ENCODE data around the gene ROGDI. TPM values are rescaled to one million over a fixed set of nuclear protein-coding genes. Genes with fewer than 3 reads are reported as not detected.

Gene ROGDI
- total RNA-seq, 1 experiment from 2014 or later, result 36.4 TPM

GRCh38 chr16:4833584-4833983, 31.2 kb upstream of the ROGDI start:
- no peak for DNase-seq
- no peaks in the 10 kb centered on the region for H3K4me1 ChIP-seq (ENCODE audit: insufficient read depth, low read length)
- TF ChIP-seq CTCF (conservative IDR thresholded peaks at IDR 0.05), result no peak
- no peak overlapping the region for H3K27ac Mint-ChIP-seq
- H2BK15ac ChIP-seq (ENCODE audit: low read depth, low read length), result no peak overlapping the region
- peaks cover 3% of the 10 kb centered on the region; the same call in 1 of the 2 replicates for H3K79me2 ChIP-seq (ENCODE audit: insufficient read depth, low read length)
- H3K9ac ChIP-seq (ENCODE audit: extremely low read depth, insufficient read length, low read length), result no peak overlapping the region
- H4K91ac ChIP-seq (ENCODE audit: insufficient read length, low read depth, low read length), result no peak overlapping the region
- H4K20me1 ChIP-seq (ENCODE audit: control insufficient read depth, insufficient read depth, insufficient read length), result no peaks in the 10 kb centered on the region
- no peak overlapping the region for H2AFZ ChIP-seq (ENCODE audit: low read length)
- no peak overlapping the region for H3K4ac ChIP-seq (ENCODE audit: low read depth, low read length)
- H2BK5ac ChIP-seq (ENCODE audit: insufficient read length, low read length), result no peak overlapping the region
- H3K23ac ChIP-seq (ENCODE audit: insufficient read length, low read depth, low read length), result no peak overlapping the region
- no peaks in the 10 kb centered on the region for H3K9me3 ChIP-seq (ENCODE audit: control insufficient read depth, low read depth, low read length)
- H3K36me3 Mint-ChIP-seq (ENCODE audit: insufficient read depth in 1 of 3, low read depth in 3 of 3), result peaks cover 25 to 69% (median 55%) of the 10 kb centered on the region in 3 experiments; a peak in 6 of 7 replicates
- no peak overlapping the region for H3T11ph ChIP-seq (ENCODE audit: low read length)
- no peak overlapping the region for H2BK120ac ChIP-seq (ENCODE audit: low read depth, low read length, poor library complexity, severe bottlenecking)
- no peak overlapping the region for H3K27ac ChIP-seq (ENCODE audit: insufficient read length, low read depth, low read length)
- no peaks in the 10 kb centered on the region for H3K4me1 Mint-ChIP-seq
- no peak overlapping the region for H2BK12ac ChIP-seq (ENCODE audit: insufficient read length, low read depth, low read length)
- H3K9me3 Mint-ChIP-seq, result no peaks in the 10 kb centered on the region
- H4K8ac ChIP-seq (replicated peaks; ENCODE audit: insufficient read length, low read depth, low read length), result no peak overlapping the region
- no peak overlapping the region for H3K4me3 Mint-ChIP-seq
- no peak overlapping the region for H4K5ac ChIP-seq (ENCODE audit: insufficient read length, low read depth, low read length)
- no peak overlapping the region for H2BK20ac ChIP-seq (ENCODE audit: low read depth, low read length, poor library complexity, severe bottlenecking)
- H3K79me1 ChIP-seq (ENCODE audit: insufficient read depth, low read depth, low read length, poor library complexity, severe bottlenecking), result no peaks in the 10 kb centered on the region
- no peak overlapping the region for H2AK5ac ChIP-seq (ENCODE audit: insufficient read length, low read length)
- WGBS (ENCODE audit: extremely low coverage, insufficient read length, low lambda C conversion rate), result no CpG with 5 or more reads among the region's 1 CpG
- H3K4me2 ChIP-seq (ENCODE audit: insufficient read depth, insufficient read length, low read length), result no peak overlapping the region
- no peak overlapping the region for H3K18ac ChIP-seq (ENCODE audit: insufficient read length, low read depth, low read length)
- no peak overlapping the region for H3K14ac ChIP-seq (ENCODE audit: insufficient read depth, low read length)
- H3K27me3 ChIP-seq (ENCODE audit: insufficient read depth, low read length), result no peaks in the 10 kb centered on the region
- no peak overlapping the region for H3K56ac ChIP-seq (ENCODE audit: insufficient read length, low read depth, low read length)
- no peaks in the 10 kb centered on the region for H3K27me3 Mint-ChIP-seq (ENCODE audit: low read depth)
- no peaks in the 10 kb centered on the region for H3K23me2 ChIP-seq (ENCODE audit: insufficient read length, low read depth, low read length, poor library complexity, severe bottlenecking)
